H9 (cell line): ENCODE measurements around the gene ZIC4. TPM values are rescaled to one million over a fixed set of nuclear protein-coding genes. Genes with fewer than 3 reads are reported as not detected.
A peak's percentile ranks its signal among the peaks of the same experiment; 100 is the strongest.

Experiments
- DNase-seq: peaks from one replicate; pipeline ENCODE4 v3.0.0-alpha.2; 2017
- H2AFZ ChIP-seq: one replicate; pipeline ENCODE4 v1.6.1; 2013; ENCODE audit warnings: mild to moderate bottlenecking, low read length, control low read depth, moderate library complexity
- H2AK5ac ChIP-seq: 2 replicates; pipeline ENCODE4 v1.6.1; 2013; ENCODE audit warnings: low read length, control low read depth, mixed read lengths; ENCODE audit not compliant: insufficient read length
- H2BK120ac ChIP-seq: one replicate; pipeline ENCODE4 v1.6.1; 2013; ENCODE audit warnings: low read depth, mild to moderate bottlenecking, low read length, control low read depth, inconsistent platforms; ENCODE audit not compliant: poor library complexity, severe bottlenecking
- H2BK12ac ChIP-seq: 2 replicates; pipeline ENCODE4 v1.6.1; 2013; ENCODE audit warnings: low read length, control low read depth, mixed read lengths, low read depth; ENCODE audit not compliant: insufficient read length
- H2BK15ac ChIP-seq: 2 replicates; pipeline ENCODE4 v1.6.1; 2013; ENCODE audit warnings: low read depth, low read length, control low read depth
- H2BK20ac ChIP-seq: one replicate; pipeline ENCODE4 v1.6.1; 2013; ENCODE audit warnings: low read depth, mild to moderate bottlenecking, low read length, control low read depth, inconsistent platforms; ENCODE audit not compliant: poor library complexity, severe bottlenecking
- H2BK5ac ChIP-seq: 2 replicates; pipeline ENCODE4 v1.6.1; 2013; ENCODE audit warnings: low read length, control low read depth, mixed read lengths; ENCODE audit not compliant: insufficient read length
- H3K14ac ChIP-seq: 2 replicates; pipeline ENCODE4 v1.6.1; 2013; ENCODE audit warnings: low read length, control low read depth; ENCODE audit not compliant: insufficient read depth
- H3K18ac ChIP-seq: 2 replicates; pipeline ENCODE4 v1.6.1; 2013; ENCODE audit warnings: low read depth, mild to moderate bottlenecking, mixed read lengths, low read length, control low read depth; ENCODE audit not compliant: insufficient read length
- H3K23ac ChIP-seq: 2 replicates; pipeline ENCODE4 v1.6.1; 2013; ENCODE audit warnings: low read length, control low read depth, mixed read lengths, low read depth; ENCODE audit not compliant: insufficient read length
- H3K23me2 ChIP-seq: 2 replicates; pipeline ENCODE4 v1.6.1; 2013; ENCODE audit warnings: low read depth, mild to moderate bottlenecking, mixed read lengths, low read length, control low read depth; ENCODE audit not compliant: insufficient read length, poor library complexity, severe bottlenecking
- H3K27ac ChIP-seq: 2 replicates; pipeline ENCODE4 v1.5.1; 2013; ENCODE audit warnings: low read length, control low read depth, mixed read lengths, low read depth; ENCODE audit not compliant: insufficient read length
- H3K27me3 ChIP-seq: 2 replicates; pipeline ENCODE4 v1.6.1; 2013; ENCODE audit warnings: low read length, control low read depth, inconsistent platforms; ENCODE audit not compliant: insufficient read depth
- H3K4ac ChIP-seq: 2 replicates; pipeline ENCODE4 v1.6.1; 2013; ENCODE audit warnings: low read depth, mild to moderate bottlenecking, control low read depth, inconsistent platforms, low read length, moderate library complexity
- H3K4me1 ChIP-seq: 2 replicates; pipeline ENCODE4 v1.6.1; 2013; ENCODE audit warnings: low read length, control low read depth, inconsistent platforms; ENCODE audit not compliant: insufficient read depth
- H3K4me2 ChIP-seq: 2 replicates; pipeline ENCODE4 v1.6.1; 2013; ENCODE audit warnings: low read length, control low read depth, mixed read lengths; ENCODE audit not compliant: insufficient read length, insufficient read depth
- H3K56ac ChIP-seq: 2 replicates; pipeline ENCODE4 v1.6.1; 2013; ENCODE audit warnings: low read depth, mild to moderate bottlenecking, mixed read lengths, low read length, control low read depth; ENCODE audit not compliant: insufficient read length
- H3K79me1 ChIP-seq: 2 replicates; pipeline ENCODE4 v1.6.1; 2013; ENCODE audit warnings: low read depth, mild to moderate bottlenecking, moderate library complexity, low read length, control low read depth, inconsistent platforms; ENCODE audit not compliant: insufficient read depth, poor library complexity, severe bottlenecking
- H3K79me2 ChIP-seq: 2 replicates; pipeline ENCODE4 v1.6.1; 2013; ENCODE audit warnings: low read length, control low read depth, inconsistent platforms; ENCODE audit not compliant: insufficient read depth
- H3K9ac ChIP-seq: 2 replicates; pipeline ENCODE4 v1.6.1; 2013; ENCODE audit warnings: low read length, control low read depth, mixed read lengths; ENCODE audit not compliant: insufficient read length; ENCODE audit errors: extremely low read depth
- H3K9me3 ChIP-seq: one replicate; pipeline ENCODE4 v1.6.1; 2013; ENCODE audit warnings: low read depth, low read length, inconsistent platforms; ENCODE audit not compliant: control insufficient read depth
- H3T11ph ChIP-seq: one replicate; pipeline ENCODE4 v1.6.1; 2013; ENCODE audit warnings: mild to moderate bottlenecking, low read length, control low read depth, inconsistent platforms
- H4K20me1 ChIP-seq: one replicate; pipeline ENCODE4 v1.6.1; 2013; ENCODE audit not compliant: control insufficient read depth, insufficient read length, insufficient read depth
- H4K5ac ChIP-seq: 2 replicates; pipeline ENCODE4 v1.6.1; 2013; ENCODE audit warnings: low read depth, mild to moderate bottlenecking, mixed read lengths, low read length, control low read depth; ENCODE audit not compliant: insufficient read length
- H4K8ac ChIP-seq: replicated peaks from 2 replicates; pipeline ENCODE4 v1.6.1; 2013; ENCODE audit warnings: low read length, control low read depth, mixed read lengths, low read depth; ENCODE audit not compliant: insufficient read length
- H4K91ac ChIP-seq: 2 replicates; pipeline ENCODE4 v1.6.1; 2013; ENCODE audit warnings: low read depth, mild to moderate bottlenecking, moderate library complexity, mixed read lengths, low read length, control low read depth; ENCODE audit not compliant: insufficient read length
- H3K27ac Mint-ChIP-seq, 3 experiments: 2 replicates in 2 of 3; 3 replicates in 1 of 3; pipeline ENCODE4 v1.8.0; 2020 to 2021; ENCODE audit warnings: mixed read lengths in 3 of 3, mild to moderate bottlenecking in 1 of 3, moderate library complexity in 1 of 3
- H3K27me3 Mint-ChIP-seq: 2 replicates; pipeline ENCODE4 v1.8.0; 2021; ENCODE audit warnings: low read depth, mild to moderate bottlenecking, moderate library complexity, mixed read lengths
- H3K36me3 Mint-ChIP-seq, 3 experiments: 2 replicates in 2 of 3; 3 replicates in 1 of 3; pipeline ENCODE4 v1.8.0; 2020 to 2021; ENCODE audit warnings: low read depth in 3 of 3, mixed read lengths in 3 of 3; ENCODE audit not compliant: insufficient read depth in 1 of 3
- H3K4me1 Mint-ChIP-seq, 2 experiments: 2 replicates each; pipeline ENCODE4 v1.8.0; 2020; ENCODE audit warnings: mixed read lengths in 2 of 2
- H3K4me3 Mint-ChIP-seq, 2 experiments: 2 replicates in 1 of 2; 3 replicates in 1 of 2; pipeline ENCODE4 v1.8.0; 2020 to 2021; ENCODE audit warnings: mild to moderate bottlenecking in 2 of 2, mixed read lengths in 2 of 2, moderate library complexity in 1 of 2
- H3K9me3 Mint-ChIP-seq, 2 experiments: 2 replicates in 1 of 2; 3 replicates in 1 of 2; pipeline ENCODE4 v1.8.0; 2020; ENCODE audit warnings: mild to moderate bottlenecking in 2 of 2, mixed read lengths in 2 of 2, moderate library complexity in 1 of 2
- CTCF ChIP-seq: fragments of 200-600 bp; sonication (generic); conservative IDR thresholded peaks from 3 replicates; pipeline ENCODE4 v1.8.0; 2021; ENCODE audit warnings: antibody characterized with exemption, mild to moderate bottlenecking
- WGBS: extraction: QIAGEN DNeasy Blood & Tissue Kit; methylation state at CpG from one replicate; pipeline ENCODE4 v1.1.7; 2013; ENCODE audit warnings: missing lambda C conversion rate, low lambda C conversion rate, mixed read lengths; ENCODE audit not compliant: insufficient read length; ENCODE audit errors: extremely low coverage; 5-methylcytosine and 5-hydroxymethylcytosine counted together
- total RNA-seq: library from RNA; stranded (reverse); gene quantifications from 2 replicates; pipeline ENCODE4 v1.2.1, GENCODE V29; 2021

The ZIC4 gene
- total RNA-seq, 1 experiment from 2014 or later = not detected

GRCh38 chr3:147361454-147362420 is 44.6 kb downstream of the ZIC4 start:
- peaks cover 8% of the 10 kb centered on the region for H3K23me2 ChIP-seq
- H3K4me1 ChIP-seq = no peaks in the 10 kb centered on the region
- H4K5ac ChIP-seq = no peak overlapping the region
- H3K79me2 ChIP-seq = no peaks in the 10 kb centered on the region
- peak; percentile 97 for TF ChIP-seq CTCF
- H3K36me3 Mint-ChIP-seq = no peaks in the 10 kb centered on the region
- peak; percentile 82 for DNase-seq
- H2BK5ac ChIP-seq = no peak overlapping the region
- H2AK5ac ChIP-seq = no peak overlapping the region
- peaks cover 30 to 43% of the 10 kb centered on the region in 2 experiments for H3K4me1 Mint-ChIP-seq
- H3K27ac Mint-ChIP-seq = no peak overlapping the region; a peak in 1 of 7 replicates
- H3K9me3 ChIP-seq = no peaks in the 10 kb centered on the region
- WGBS = no CpG with 5 or more reads among the region's 12 CpGs
- H2BK120ac ChIP-seq = no peak overlapping the region
- H4K8ac ChIP-seq = no peak overlapping the region
- H2AFZ ChIP-seq = no peak overlapping the region
- H3T11ph ChIP-seq = no peak overlapping the region
- peaks cover 66% of the 10 kb centered on the region for H3K27me3 ChIP-seq
- peak overlapping the region; percentile 20 for H3K4me2 ChIP-seq
- H3K14ac ChIP-seq = no peak overlapping the region
- H4K20me1 ChIP-seq = no peaks in the 10 kb centered on the region
- peak overlapping the region in 1 of 2 experiments; percentile 45; a peak in 3 of 5 replicates for H3K4me3 Mint-ChIP-seq
- H3K23ac ChIP-seq = no peak overlapping the region
- no peaks in the 10 kb centered on the region for H3K79me1 ChIP-seq
- peaks cover 0 to 3% of the 10 kb centered on the region in 2 experiments; a peak in 1 of 5 replicates for H3K9me3 Mint-ChIP-seq
- H3K27me3 Mint-ChIP-seq = peaks cover 98% of the 10 kb centered on the region
- H3K27ac ChIP-seq = no peak overlapping the region
- H3K18ac ChIP-seq = no peak overlapping the region
- no peak overlapping the region for H3K56ac ChIP-seq
- H4K91ac ChIP-seq = no peak overlapping the region
- H3K4ac ChIP-seq = no peak overlapping the region
- H2BK12ac ChIP-seq = no peak overlapping the region
- no peak overlapping the region for H2BK20ac ChIP-seq
- no peak overlapping the region for H2BK15ac ChIP-seq
- no peak overlapping the region for H3K9ac ChIP-seq
